Nephron (organoid): ENCODE measurements around the gene PRKACB.

Experiments
- H3K27ac Mint-ChIP-seq, 3 experiments: 2 replicates each; pipeline ENCODE4 v1.8.0; 2020; ENCODE audit warnings: mixed read lengths in 3 of 3, mild to moderate bottlenecking in 2 of 3, moderate library complexity in 1 of 3
- H3K27me3 Mint-ChIP-seq: 2 replicates; pipeline ENCODE4 v1.8.0; 2021; ENCODE audit warnings: low read depth, mild to moderate bottlenecking, moderate library complexity, mixed read lengths
- H3K36me3 Mint-ChIP-seq: 2 replicates; pipeline ENCODE4 v1.8.0; 2020; ENCODE audit warnings: low read depth, mixed read lengths
- H3K4me1 Mint-ChIP-seq: 2 replicates; pipeline ENCODE4 v1.8.0; 2020; ENCODE audit warnings: mixed read lengths
- H3K4me3 Mint-ChIP-seq, 3 experiments: 2 replicates each; pipeline ENCODE4 v1.8.0; 2020; ENCODE audit warnings: mild to moderate bottlenecking in 3 of 3, mixed read lengths in 3 of 3, moderate library complexity in 2 of 3
- H3K9me3 Mint-ChIP-seq: 2 replicates; pipeline ENCODE4 v1.8.0; 2020; ENCODE audit warnings: mixed read lengths
- TF ChIP-seq, protein P1 (sequence below), 3 experiments: fragments of 200-600 bp; sonication (generic); IDR thresholded peaks; one replicate each; pipeline ENCODE4 v1.5.0; 2021; ENCODE audit warnings: antibody characterized with exemption in 3 of 3; ENCODE audit not compliant: unreplicated experiment in 3 of 3

Gene PRKACB

DNA sequence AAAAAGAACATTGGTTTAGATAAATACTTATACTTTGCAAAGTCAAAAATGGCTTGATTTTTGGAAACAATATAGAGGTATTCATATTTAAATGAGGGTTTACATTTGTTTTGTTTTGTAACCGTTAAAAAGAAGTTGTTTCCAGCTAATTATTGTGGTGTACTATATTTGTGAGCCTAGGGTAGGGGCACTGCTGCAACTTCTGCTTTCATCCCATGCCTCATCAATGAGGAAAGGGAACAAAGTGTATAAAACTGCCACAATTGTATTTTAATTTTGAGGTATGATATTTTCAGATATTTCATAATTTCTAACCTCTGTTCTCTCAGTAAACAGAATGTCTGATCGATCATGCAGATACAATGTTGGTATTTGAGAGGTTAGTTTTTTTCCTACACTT lies 92.2 kb downstream of the PRKACB start:
- no peaks in the 10 kb centered on the region for H3K4me1 Mint-ChIP-seq
- H3K9me3 Mint-ChIP-seq, result peaks cover 17% of the 10 kb centered on the region
- peaks cover 62% of the 10 kb centered on the region for H3K36me3 Mint-ChIP-seq
- H3K27me3 Mint-ChIP-seq, result no peaks in the 10 kb centered on the region
- no peak overlapping the region for H3K27ac Mint-ChIP-seq
- TF ChIP-seq, protein P1, sequence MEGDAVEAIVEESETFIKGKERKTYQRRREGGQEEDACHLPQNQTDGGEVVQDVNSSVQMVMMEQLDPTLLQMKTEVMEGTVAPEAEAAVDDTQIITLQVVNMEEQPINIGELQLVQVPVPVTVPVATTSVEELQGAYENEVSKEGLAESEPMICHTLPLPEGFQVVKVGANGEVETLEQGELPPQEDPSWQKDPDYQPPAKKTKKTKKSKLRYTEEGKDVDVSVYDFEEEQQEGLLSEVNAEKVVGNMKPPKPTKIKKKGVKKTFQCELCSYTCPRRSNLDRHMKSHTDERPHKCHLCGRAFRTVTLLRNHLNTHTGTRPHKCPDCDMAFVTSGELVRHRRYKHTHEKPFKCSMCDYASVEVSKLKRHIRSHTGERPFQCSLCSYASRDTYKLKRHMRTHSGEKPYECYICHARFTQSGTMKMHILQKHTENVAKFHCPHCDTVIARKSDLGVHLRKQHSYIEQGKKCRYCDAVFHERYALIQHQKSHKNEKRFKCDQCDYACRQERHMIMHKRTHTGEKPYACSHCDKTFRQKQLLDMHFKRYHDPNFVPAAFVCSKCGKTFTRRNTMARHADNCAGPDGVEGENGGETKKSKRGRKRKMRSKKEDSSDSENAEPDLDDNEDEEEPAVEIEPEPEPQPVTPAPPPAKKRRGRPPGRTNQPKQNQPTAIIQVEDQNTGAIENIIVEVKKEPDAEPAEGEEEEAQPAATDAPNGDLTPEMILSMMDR (IDR thresholded peaks at IDR 0.05; ENCODE audit: unreplicated experiment in 3 of 3), result no peak
- no peak overlapping the region for H3K4me3 Mint-ChIP-seq

- H3K27ac Mint-ChIP-seq, result no peak overlapping the region
- peaks cover 15% of the 10 kb centered on the region for H3K9me3 Mint-ChIP-seq
- H3K4me1 Mint-ChIP-seq, result no peaks in the 10 kb centered on the region
- TF ChIP-seq, protein P1 (IDR thresholded peaks at IDR 0.05; ENCODE audit: unreplicated experiment in 3 of 3), result no peak
- H3K4me3 Mint-ChIP-seq, result no peak overlapping the region
- peaks cover 42% of the 10 kb centered on the region for H3K36me3 Mint-ChIP-seq
- no peaks in the 10 kb centered on the region for H3K27me3 Mint-ChIP-seq
These were observed 98.6 kb downstream of the PRKACB start for GRCh38 chr1:84242641-84243040.

DNA sequence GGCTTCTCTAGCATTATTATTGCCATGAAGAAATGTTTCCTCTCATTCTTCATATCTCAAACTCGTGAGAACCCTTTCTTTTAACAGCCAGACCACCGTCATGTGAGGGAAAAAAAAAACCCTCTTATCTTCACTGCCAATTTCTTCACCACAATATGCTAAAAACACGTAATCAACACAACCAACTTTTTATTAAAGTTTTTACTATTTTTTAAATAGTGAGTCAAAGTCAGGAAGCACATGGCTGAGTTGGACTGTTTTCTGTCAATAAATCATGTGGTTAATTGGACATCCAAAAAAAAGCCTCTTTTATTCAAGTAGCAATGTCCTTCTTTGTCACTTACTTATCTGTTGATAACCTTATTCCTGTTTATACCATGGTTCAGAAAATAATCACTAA lies 101.5 kb downstream of the PRKACB start:
- peaks cover 18% of the 10 kb centered on the region for H3K9me3 Mint-ChIP-seq
- peaks cover 21% of the 10 kb centered on the region for H3K36me3 Mint-ChIP-seq
- no peak overlapping the region for H3K4me3 Mint-ChIP-seq
- TF ChIP-seq, protein P1 (IDR thresholded peaks at IDR 0.05; ENCODE audit: unreplicated experiment in 3 of 3), result no peak
- H3K27ac Mint-ChIP-seq, result no peak overlapping the region
- H3K4me1 Mint-ChIP-seq, result no peaks in the 10 kb centered on the region
- no peaks in the 10 kb centered on the region for H3K27me3 Mint-ChIP-seq

- no peaks in the 10 kb centered on the region for H3K27me3 Mint-ChIP-seq
- peaks cover 15% of the 10 kb centered on the region for H3K36me3 Mint-ChIP-seq
- TF ChIP-seq, protein P1 (IDR thresholded peaks at IDR 0.05; ENCODE audit: unreplicated experiment in 3 of 3), result no peak
- no peaks in the 10 kb centered on the region for H3K4me1 Mint-ChIP-seq
- H3K4me3 Mint-ChIP-seq, result no peak overlapping the region
- peaks cover 19% of the 10 kb centered on the region for H3K9me3 Mint-ChIP-seq
- no peak overlapping the region for H3K27ac Mint-ChIP-seq
These were observed 102.1 kb downstream of the PRKACB start for GRCh38 chr1:84246213-84246612.

DNA sequence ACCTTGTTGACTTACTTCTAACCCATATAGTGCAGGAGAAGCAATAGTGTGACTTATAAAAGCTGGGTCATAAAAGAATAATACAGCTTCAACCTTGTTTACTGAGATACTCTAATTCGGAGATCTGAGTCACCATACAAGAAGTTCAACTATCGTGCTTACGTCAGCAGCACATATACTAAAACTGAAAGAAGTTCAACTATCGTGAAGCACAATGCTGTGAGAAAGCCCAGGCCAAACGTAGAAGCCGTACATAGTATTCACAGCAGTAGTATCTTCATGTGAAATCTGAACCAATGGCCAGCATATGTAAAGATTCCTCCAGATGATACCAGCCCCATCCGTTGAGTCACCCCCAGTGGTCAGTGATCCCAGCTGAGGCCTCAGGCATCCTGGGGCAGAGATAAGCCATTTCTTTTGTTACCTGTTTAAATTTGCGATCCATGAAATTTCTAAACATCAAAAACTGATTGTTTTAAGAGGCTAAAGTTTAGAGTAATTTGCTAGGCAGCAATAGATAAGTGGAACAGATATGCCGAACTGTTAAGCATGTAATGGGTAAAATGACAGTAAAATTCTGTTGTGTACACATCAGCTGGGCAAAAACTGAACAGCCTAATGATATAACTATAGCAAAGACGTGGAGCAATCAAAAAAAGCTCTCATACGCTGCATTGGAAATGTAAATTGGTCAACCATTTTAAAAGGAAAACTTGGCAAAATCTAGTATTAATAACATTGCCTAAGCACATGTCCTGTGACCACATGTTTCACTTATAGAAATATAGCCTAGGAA lies 103.6 kb downstream of the PRKACB start:
- no peak overlapping the region for H3K27ac Mint-ChIP-seq
- TF ChIP-seq, protein P1 (IDR thresholded peaks at IDR 0.05; ENCODE audit: unreplicated experiment in 3 of 3), result no peak
- H3K36me3 Mint-ChIP-seq, result peaks cover 5% of the 10 kb centered on the region
- peaks cover 9% of the 10 kb centered on the region for H3K9me3 Mint-ChIP-seq
- H3K27me3 Mint-ChIP-seq, result no peaks in the 10 kb centered on the region
- H3K4me1 Mint-ChIP-seq, result no peaks in the 10 kb centered on the region
- H3K4me3 Mint-ChIP-seq, result no peak overlapping the region

- H3K4me3 Mint-ChIP-seq, result no peak overlapping the region
- TF ChIP-seq, protein P1 (IDR thresholded peaks at IDR 0.05; ENCODE audit: unreplicated experiment in 3 of 3), result no peak
- peaks cover 3% of the 10 kb centered on the region for H3K36me3 Mint-ChIP-seq
- H3K9me3 Mint-ChIP-seq, result peaks cover 8% of the 10 kb centered on the region
- no peaks in the 10 kb centered on the region for H3K4me1 Mint-ChIP-seq
- H3K27ac Mint-ChIP-seq, result no peak overlapping the region
- no peaks in the 10 kb centered on the region for H3K27me3 Mint-ChIP-seq
These were observed 106.6 kb downstream of the PRKACB start for GRCh38 chr1:84250668-84251067.
